ENCODE results near the gene SMKR1. TPM values are rescaled to one million over a fixed set of nuclear protein-coding genes. Genes with fewer than 3 reads are reported as not detected.

Gene SMKR1
- total and polyA plus RNA-seq, 2 of the 8 experiments (the other 6 are each of a cell fraction or from before 2014, with no cell fraction given), result 0.39 to 1.6 TPM

- TF ChIP-seq, protein P1, sequence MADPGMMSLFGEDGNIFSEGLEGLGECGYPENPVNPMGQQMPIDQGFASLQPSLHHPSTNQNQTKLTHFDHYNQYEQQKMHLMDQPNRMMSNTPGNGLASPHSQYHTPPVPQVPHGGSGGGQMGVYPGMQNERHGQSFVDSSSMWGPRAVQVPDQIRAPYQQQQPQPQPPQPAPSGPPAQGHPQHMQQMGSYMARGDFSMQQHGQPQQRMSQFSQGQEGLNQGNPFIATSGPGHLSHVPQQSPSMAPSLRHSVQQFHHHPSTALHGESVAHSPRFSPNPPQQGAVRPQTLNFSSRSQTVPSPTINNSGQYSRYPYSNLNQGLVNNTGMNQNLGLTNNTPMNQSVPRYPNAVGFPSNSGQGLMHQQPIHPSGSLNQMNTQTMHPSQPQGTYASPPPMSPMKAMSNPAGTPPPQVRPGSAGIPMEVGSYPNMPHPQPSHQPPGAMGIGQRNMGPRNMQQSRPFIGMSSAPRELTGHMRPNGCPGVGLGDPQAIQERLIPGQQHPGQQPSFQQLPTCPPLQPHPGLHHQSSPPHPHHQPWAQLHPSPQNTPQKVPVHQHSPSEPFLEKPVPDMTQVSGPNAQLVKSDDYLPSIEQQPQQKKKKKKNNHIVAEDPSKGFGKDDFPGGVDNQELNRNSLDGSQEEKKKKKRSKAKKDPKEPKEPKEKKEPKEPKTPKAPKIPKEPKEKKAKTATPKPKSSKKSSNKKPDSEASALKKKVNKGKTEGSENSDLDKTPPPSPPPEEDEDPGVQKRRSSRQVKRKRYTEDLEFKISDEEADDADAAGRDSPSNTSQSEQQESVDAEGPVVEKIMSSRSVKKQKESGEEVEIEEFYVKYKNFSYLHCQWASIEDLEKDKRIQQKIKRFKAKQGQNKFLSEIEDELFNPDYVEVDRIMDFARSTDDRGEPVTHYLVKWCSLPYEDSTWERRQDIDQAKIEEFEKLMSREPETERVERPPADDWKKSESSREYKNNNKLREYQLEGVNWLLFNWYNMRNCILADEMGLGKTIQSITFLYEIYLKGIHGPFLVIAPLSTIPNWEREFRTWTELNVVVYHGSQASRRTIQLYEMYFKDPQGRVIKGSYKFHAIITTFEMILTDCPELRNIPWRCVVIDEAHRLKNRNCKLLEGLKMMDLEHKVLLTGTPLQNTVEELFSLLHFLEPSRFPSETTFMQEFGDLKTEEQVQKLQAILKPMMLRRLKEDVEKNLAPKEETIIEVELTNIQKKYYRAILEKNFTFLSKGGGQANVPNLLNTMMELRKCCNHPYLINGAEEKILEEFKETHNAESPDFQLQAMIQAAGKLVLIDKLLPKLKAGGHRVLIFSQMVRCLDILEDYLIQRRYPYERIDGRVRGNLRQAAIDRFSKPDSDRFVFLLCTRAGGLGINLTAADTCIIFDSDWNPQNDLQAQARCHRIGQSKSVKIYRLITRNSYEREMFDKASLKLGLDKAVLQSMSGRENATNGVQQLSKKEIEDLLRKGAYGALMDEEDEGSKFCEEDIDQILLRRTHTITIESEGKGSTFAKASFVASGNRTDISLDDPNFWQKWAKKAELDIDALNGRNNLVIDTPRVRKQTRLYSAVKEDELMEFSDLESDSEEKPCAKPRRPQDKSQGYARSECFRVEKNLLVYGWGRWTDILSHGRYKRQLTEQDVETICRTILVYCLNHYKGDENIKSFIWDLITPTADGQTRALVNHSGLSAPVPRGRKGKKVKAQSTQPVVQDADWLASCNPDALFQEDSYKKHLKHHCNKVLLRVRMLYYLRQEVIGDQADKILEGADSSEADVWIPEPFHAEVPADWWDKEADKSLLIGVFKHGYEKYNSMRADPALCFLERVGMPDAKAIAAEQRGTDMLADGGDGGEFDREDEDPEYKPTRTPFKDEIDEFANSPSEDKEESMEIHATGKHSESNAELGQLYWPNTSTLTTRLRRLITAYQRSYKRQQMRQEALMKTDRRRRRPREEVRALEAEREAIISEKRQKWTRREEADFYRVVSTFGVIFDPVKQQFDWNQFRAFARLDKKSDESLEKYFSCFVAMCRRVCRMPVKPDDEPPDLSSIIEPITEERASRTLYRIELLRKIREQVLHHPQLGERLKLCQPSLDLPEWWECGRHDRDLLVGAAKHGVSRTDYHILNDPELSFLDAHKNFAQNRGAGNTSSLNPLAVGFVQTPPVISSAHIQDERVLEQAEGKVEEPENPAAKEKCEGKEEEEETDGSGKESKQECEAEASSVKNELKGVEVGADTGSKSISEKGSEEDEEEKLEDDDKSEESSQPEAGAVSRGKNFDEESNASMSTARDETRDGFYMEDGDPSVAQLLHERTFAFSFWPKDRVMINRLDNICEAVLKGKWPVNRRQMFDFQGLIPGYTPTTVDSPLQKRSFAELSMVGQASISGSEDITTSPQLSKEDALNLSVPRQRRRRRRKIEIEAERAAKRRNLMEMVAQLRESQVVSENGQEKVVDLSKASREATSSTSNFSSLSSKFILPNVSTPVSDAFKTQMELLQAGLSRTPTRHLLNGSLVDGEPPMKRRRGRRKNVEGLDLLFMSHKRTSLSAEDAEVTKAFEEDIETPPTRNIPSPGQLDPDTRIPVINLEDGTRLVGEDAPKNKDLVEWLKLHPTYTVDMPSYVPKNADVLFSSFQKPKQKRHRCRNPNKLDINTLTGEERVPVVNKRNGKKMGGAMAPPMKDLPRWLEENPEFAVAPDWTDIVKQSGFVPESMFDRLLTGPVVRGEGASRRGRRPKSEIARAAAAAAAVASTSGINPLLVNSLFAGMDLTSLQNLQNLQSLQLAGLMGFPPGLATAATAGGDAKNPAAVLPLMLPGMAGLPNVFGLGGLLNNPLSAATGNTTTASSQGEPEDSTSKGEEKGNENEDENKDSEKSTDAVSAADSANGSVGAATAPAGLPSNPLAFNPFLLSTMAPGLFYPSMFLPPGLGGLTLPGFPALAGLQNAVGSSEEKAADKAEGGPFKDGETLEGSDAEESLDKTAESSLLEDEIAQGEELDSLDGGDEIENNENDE (IDR thresholded peaks at IDR 0.05; ENCODE audit: insufficient replicate concordance, low read length), result no peak
- TF ChIP-seq USF2 (IDR thresholded peaks at IDR 0.05; ENCODE audit: low read length), result no peak
- no peak for TF ChIP-seq SAP30 (IDR thresholded peaks at IDR 0.05; ENCODE audit: insufficient read depth, insufficient replicate concordance, low read length)
- TF ChIP-seq RXRA (IDR thresholded peaks at IDR 0.05; ENCODE audit: insufficient read depth, low read depth, low read length), result no peak
- TF ChIP-seq SP4 (IDR thresholded peaks at IDR 0.05; ENCODE audit: low read length), result no peak
- TF ChIP-seq GTF2F1 (IDR thresholded peaks at IDR 0.05; ENCODE audit: borderline replicate concordance, low read depth, low read length), result no peak
- TF ChIP-seq HDAC6 (IDR thresholded peaks at IDR 0.05; ENCODE audit: low read depth, low read length), result no peak
- no peak for TF ChIP-seq ASH2L (IDR thresholded peaks at IDR 0.05; ENCODE audit: low read length)
- no peak for TF ChIP-seq RBBP5 (IDR thresholded peaks at IDR 0.05; ENCODE audit: borderline replicate concordance, low read depth, low read length)
- no peak for TF ChIP-seq BCL11A (IDR thresholded peaks at IDR 0.05; ENCODE audit: low read depth in 2 of 2, low read length in 2 of 2)
Measured at GRCh38 chr7:129469930-129470329, 32.4 kb upstream of the SMKR1 start (continued).
